Thoracic aorta (tissue), 2 donors: ENCODE data around the gene ARHGAP6. TPM values are rescaled to one million over a fixed set of nuclear protein-coding genes. Genes with fewer than 3 reads are reported as not detected.
"Not testable (repeated sequence)": the region's sequence is repeated elsewhere in the genome, so short reads cannot be mapped to it uniquely, and the experiment has no call there.

Source experiments
- ATAC-seq: fragments of 150-250 bp; one replicate; pipeline ENCODE4 v1.8.0; 2017; ENCODE audit warnings: low read depth; ENCODE audit not compliant: insufficient number of reproducible peaks, low FRiP score
- DNase-seq: peaks from one replicate; pipeline ENCODE4 v3.0.0-alpha.2; 2020; ENCODE audit warnings: low spot score
- H3K27ac ChIP-seq, 2 donors: fragments of 200-600 bp; sonication (generic); 1 replicate in 1 of 2; 2 replicates in 1 of 2; pipeline ENCODE4 v1.5.1; 2016; ENCODE audit warnings: mild to moderate bottlenecking in 2 of 2, moderate library complexity in 2 of 2
- H3K27me3 ChIP-seq: fragments of 200-600 bp; sonication (generic); replicated peaks from 2 replicates; pipeline ENCODE4 v1.6.0; 2016; ENCODE audit warnings: mild to moderate bottlenecking; ENCODE audit not compliant: insufficient read depth
- H3K36me3 ChIP-seq: fragments of 200-600 bp; sonication (generic); one replicate; pipeline ENCODE4 v1.5.1; 2016
- H3K4me1 ChIP-seq, 2 donors: fragments of 200-600 bp; sonication (generic); 1 replicate in 1 of 2; 2 replicates in 1 of 2; pipeline versions ENCODE4 v1.5.1 to v1.6.0; 2016; ENCODE audit warnings: low read depth in 2 of 2, mild to moderate bottlenecking in 1 of 2; ENCODE audit not compliant: control insufficient read depth in 1 of 2
- H3K4me3 ChIP-seq: fragments of 200-600 bp; sonication (generic); 2 replicates; pipeline ENCODE4 v1.5.1; 2016; ENCODE audit warnings: mild to moderate bottlenecking
- H3K9me3 ChIP-seq: fragments of 200-600 bp; sonication (generic); 2 replicates; pipeline ENCODE4 v1.5.1; 2016
- CTCF ChIP-seq: fragments of 200-600 bp; sonication (generic); IDR thresholded peaks from one replicate; pipeline ENCODE4 v1.5.1; 2019; ENCODE audit warnings: antibody characterized with exemption
- total RNA-seq, 2 donors: library from RNA; depleted of rRNA; stranded (reverse); fragments of >200 nt; gene quantifications; one replicate each; pipeline versions ENCODE4 v1.1.0 to v1.2.3, GENCODE V29; 2016

ARHGAP6 gene
- total RNA-seq, 2 donors from 2014 or later = 14.6 to 22.3 TPM

GRCh38 chrX:11131146-11131545, 534.6 kb downstream of the ARHGAP6 start:
- DNase-seq (no peak), ATAC-seq (no peak)
- TF ChIP-seq CTCF = no peak
- Histone ChIP-seq H3K27ac (no peak overlapping the region), H3K36me3 (no peaks in the 10 kb centered on the region), H3K4me3 (no peak overlapping the region), H3K4me1 (no peaks in the 10 kb centered on the region), H3K27me3 (no peaks in the 10 kb centered on the region), H3K9me3 (no peaks in the 10 kb centered on the region)

- H3K27ac ChIP-seq = no peak overlapping the region
- H3K4me3 ChIP-seq = no peak overlapping the region
- no peaks in the 10 kb centered on the region for H3K36me3 ChIP-seq
- H3K9me3 ChIP-seq = no peaks in the 10 kb centered on the region
- H3K4me1 ChIP-seq = no peaks in the 10 kb centered on the region
- no peaks in the 10 kb centered on the region for H3K27me3 ChIP-seq
- no peak for TF ChIP-seq CTCF
- ATAC-seq (no peak), DNase-seq (no peak)
Measured at GRCh38 chrX:11130136-11130535, 535.6 kb downstream of the ARHGAP6 start.

GRCh38 chrX:11129534-11130105, 536.1 kb downstream of the ARHGAP6 start:
- H3K9me3 ChIP-seq = no peaks in the 10 kb centered on the region
- DNase-seq (no peak), ATAC-seq (no peak)
- no peaks in the 10 kb centered on the region for H3K4me1 ChIP-seq
- H3K4me3 ChIP-seq = no peak overlapping the region
- TF ChIP-seq CTCF = no peak
- H3K36me3 ChIP-seq = no peaks in the 10 kb centered on the region
- H3K27me3 ChIP-seq = no peaks in the 10 kb centered on the region
- no peak overlapping the region for H3K27ac ChIP-seq

- Histone ChIP-seq H3K4me1 (no peaks in the 10 kb centered on the region), H3K36me3 (no peaks in the 10 kb centered on the region), H3K27ac (no peak overlapping the region), H3K27me3 (no peaks in the 10 kb centered on the region), H3K4me3 (no peak overlapping the region), H3K9me3 (no peaks in the 10 kb centered on the region)
- DNase-seq (no peak), ATAC-seq (no peak)
- no peak for TF ChIP-seq CTCF
Measured at GRCh38 chrX:11125060-11125459, 540.7 kb downstream of the ARHGAP6 start.

GRCh38 chrX:11124112-11124511, 541.6 kb downstream of the ARHGAP6 start:
- H3K27me3 ChIP-seq = no peaks in the 10 kb centered on the region
- H3K4me3 ChIP-seq = no peak overlapping the region
- H3K9me3 ChIP-seq = no peaks in the 10 kb centered on the region
- DNase-seq (no peak), ATAC-seq (no peak)
- H3K27ac ChIP-seq = no peak overlapping the region
- TF ChIP-seq CTCF = no peak
- H3K36me3 ChIP-seq = peaks cover under 1% of the 10 kb centered on the region
- no peaks in the 10 kb centered on the region for H3K4me1 ChIP-seq

- not testable (repeated sequence) for H3K27me3 ChIP-seq, DNase-seq, H3K27ac ChIP-seq, H3K4me3 ChIP-seq, H3K9me3 ChIP-seq, H3K4me1 ChIP-seq, ATAC-seq, H3K36me3 ChIP-seq
Measured at GRCh38 chrX:11123087-11123486, 542.6 kb downstream of the ARHGAP6 start.
